SK-N-MC (cell line): ENCODE measurements around the gene KCTD5.

Source experiments
- EZH2 ChIP-seq: fragments of 200-600 bp; sonication (generic); IDR thresholded peaks from one replicate; pipeline ENCODE4 v1.6.1; 2017; ENCODE audit warnings: antibody characterized with exemption
- POLR2AphosphoS5 ChIP-seq: IDR thresholded peaks from 2 replicates; pipeline ENCODE4 v1.6.1; 2012; ENCODE audit warnings: mild to moderate bottlenecking, low read depth, low read length, borderline replicate concordance

- TF ChIP-seq POLR2AphosphoS5 (no peak), EZH2 (no peak)
Measured at GRCh38 chr16:2717383-2718263, 35.3 kb downstream of the KCTD5 start.
